SK-N-SH (cell line): ENCODE results near the gene CADM1. TPM values are rescaled to one million over a fixed set of nuclear protein-coding genes. Genes with fewer than 3 reads are reported as not detected.

Source experiments
- CTCF ChIA-PET: fragments of 300-600, 350-600 bp; formaldehyde crosslinking; extraction: SDS; loops from one replicate; lab custom pipeline; 2021; lab: Yijun Ruan, JAX
- POLR2A ChIA-PET: fragments of 350-600 bp; sonication (Branson Sonifier 250); formaldehyde crosslinking; extraction: SDS; loops from one replicate; lab custom pipeline; 2020; ENCODE audit warnings: antibody characterized with exemption, inconsistent platforms; lab: Yijun Ruan, JAX
- DNase-seq: peaks from one replicate; pipeline ENCODE4 v3.0.0; 2012
- H2AFZ ChIP-seq: fragments of 200-600 bp; sonication (generic); 2 replicates; pipeline ENCODE4 v1.8.1; 2016; ENCODE audit warnings: antibody characterized with exemption, mild to moderate bottlenecking, low read depth
- H3F3A ChIP-seq: fragments of 200-600 bp; sonication (generic); replicated peaks from 2 replicates; pipeline ENCODE3; 2016; ENCODE audit warnings: antibody characterized with exemption, mild to moderate bottlenecking; ENCODE audit not compliant: insufficient read depth
- H3K27ac ChIP-seq, 2 experiments: fragments of 200-500 bp in 1 of 2; fragments of 200-600 bp in 1 of 2; sonication (Bioruptor generic) in 1 of 2; sonication (generic), shearing (Covaris generic) in 1 of 2; 2 replicates each; pipeline versions ENCODE4 v1.5.1 to v1.6.1; 2014 to 2016; ENCODE audit warnings: low read depth in 2 of 2, inconsistent platforms in 1 of 2, low read length in 1 of 2, mild to moderate bottlenecking in 1 of 2, mixed read lengths in 1 of 2
- H3K27me3 ChIP-seq: fragments of 200-600 bp; sonication (generic), shearing (Covaris generic); 2 replicates; pipeline ENCODE4 v1.6.1; 2016; ENCODE audit warnings: mixed run types; ENCODE audit not compliant: insufficient read depth
- H3K36me3 ChIP-seq, 2 experiments: fragments of 200-500 bp in 1 of 2; fragments of 200-600 bp in 1 of 2; sonication (Bioruptor generic) in 1 of 2; sonication (generic) in 1 of 2; replicated peaks in 1 of 2; 2 replicates each; pipeline versions ENCODE3 to v1.5.1; 2014 to 2016; ENCODE audit warnings: low read length in 1 of 2, mild to moderate bottlenecking in 1 of 2; ENCODE audit not compliant: insufficient read depth in 2 of 2, control insufficient read depth in 1 of 2
- H3K4me1 ChIP-seq, 2 experiments: fragments of 200-500 bp in 1 of 2; fragments of 200-600 bp in 1 of 2; sonication (Bioruptor generic) in 1 of 2; sonication (generic), shearing (Covaris generic) in 1 of 2; 2 replicates each; pipeline versions ENCODE4 v1.5.1 to v1.6.1; 2014 to 2016; ENCODE audit warnings: low read depth in 1 of 2, low read length in 1 of 2, mixed run types in 1 of 2; ENCODE audit not compliant: insufficient read depth in 2 of 2, control insufficient read depth in 1 of 2
- H3K4me2 ChIP-seq: fragments of 200-600 bp; sonication (generic), shearing (Covaris generic); 2 replicates; pipeline ENCODE4 v1.6.1; 2017; ENCODE audit warnings: mixed run types
- H3K4me3 ChIP-seq, 2 experiments: fragments of 200-500 bp in 1 of 2; fragments of 200-600 bp in 1 of 2; sonication (Bioruptor generic) in 1 of 2; sonication (generic), shearing (Covaris generic) in 1 of 2; 2 replicates each; pipeline versions ENCODE4 v1.5.1 to v1.8.1; 2014 to 2016; ENCODE audit warnings: low read depth in 2 of 2, inconsistent platforms in 1 of 2, low read length in 1 of 2, mild to moderate bottlenecking in 1 of 2, mixed read lengths in 1 of 2, moderate library complexity in 1 of 2
- H3K79me2 ChIP-seq: fragments of 200-600 bp; sonication (generic); 2 replicates; pipeline ENCODE4 v1.8.1; 2017; ENCODE audit warnings: mild to moderate bottlenecking; ENCODE audit not compliant: insufficient read depth
- H3K9ac ChIP-seq: fragments of 200-600 bp; sonication (generic); 2 replicates; pipeline ENCODE4 v1.6.1; 2017; ENCODE audit warnings: mixed run types
- H3K9me2 ChIP-seq: fragments of 200-600 bp; sonication (generic); 2 replicates; pipeline ENCODE4 v1.6.1; 2017; ENCODE audit warnings: mixed run types
- H3K9me3 ChIP-seq: fragments of 200-600 bp; sonication (generic); 2 replicates; pipeline ENCODE4 v1.6.1; 2017; ENCODE audit warnings: mixed run types, mild to moderate bottlenecking, moderate library complexity
- H4K20me1 ChIP-seq: fragments of 200-600 bp; sonication (generic); 2 replicates; pipeline ENCODE4 v1.6.1; 2017; ENCODE audit warnings: mild to moderate bottlenecking, mixed run types; ENCODE audit not compliant: insufficient read depth
- CHD2 ChIP-seq: fragments of 150-350 bp; IDR thresholded peaks from 2 replicates; pipeline ENCODE4 v1.6.1; 2018; ENCODE audit warnings: low read length; ENCODE audit not compliant: partially characterized antibody
- ELF1 ChIP-seq: IDR thresholded peaks from 2 replicates; pipeline ENCODE4 v1.4.0; 2012
- EP300 ChIP-seq, 2 experiments: IDR thresholded peaks; 2 replicates each; pipeline versions ENCODE4 v1.4.0 to v1.6.1; 2012; ENCODE audit warnings: borderline replicate concordance in 1 of 2, low read depth in 1 of 2, low read length in 1 of 2
- FOSL2 ChIP-seq: IDR thresholded peaks from 2 replicates; pipeline ENCODE4 v1.4.0; 2012; ENCODE audit warnings: low read depth, mild to moderate bottlenecking, moderate library complexity, borderline replicate concordance
- FOXJ3 ChIP-seq: sonication (generic); formaldehyde crosslinking; IDR thresholded peaks from 2 replicates; pipeline ENCODE4 v1.5.1; 2020; ENCODE audit warnings: mild to moderate bottlenecking, missing genetic modification reagents
- FOXM1 ChIP-seq: IDR thresholded peaks from 2 replicates; pipeline ENCODE4 v1.4.0; 2012; ENCODE audit warnings: low read depth, mild to moderate bottlenecking
- GABPA ChIP-seq: IDR thresholded peaks from 2 replicates; pipeline ENCODE4 v1.4.0; 2012; ENCODE audit warnings: low read depth, mild to moderate bottlenecking
- IRF3 ChIP-seq: fragments of 150-350 bp; IDR thresholded peaks from 2 replicates; pipeline ENCODE4 v1.6.1; 2016; ENCODE audit warnings: mild to moderate bottlenecking, low read depth, low read length
- NFIC ChIP-seq: IDR thresholded peaks from 2 replicates; pipeline ENCODE4 v1.4.0; 2012; ENCODE audit warnings: borderline replicate concordance
- SIN3A ChIP-seq: IDR thresholded peaks from 2 replicates; pipeline ENCODE4 v1.6.1; 2012; ENCODE audit warnings: low read depth, mild to moderate bottlenecking, low read length, moderate library complexity, borderline replicate concordance
- TEAD4 ChIP-seq: IDR thresholded peaks from 2 replicates; pipeline ENCODE4 v1.4.0; 2012; ENCODE audit warnings: mild to moderate bottlenecking, borderline replicate concordance; ENCODE audit not compliant: insufficient read depth
- USF1 ChIP-seq: IDR thresholded peaks from 2 replicates; pipeline ENCODE4 v1.4.0; 2012; ENCODE audit warnings: low read depth, borderline replicate concordance
- WGBS: methylation state at CpG from one replicate; pipeline ENCODE4 v1.1.6; 2017; ENCODE audit warnings: low lambda C conversion rate; 5-methylcytosine and 5-hydroxymethylcytosine counted together
- polyA plus RNA-seq, 3 experiments: library from polyadenylated mRNA; depleted of rRNA; stranded (reverse); fragments of >200 nt; gene quantifications; 2 replicates each; pipeline ENCODE4 v1.2.3, GENCODE V29; 2012

CADM1 gene
- polyA plus RNA-seq, 1 of the 3 experiments (the other 2 are of a cell fraction) = 7.9 TPM

- WGBS = 82% methylated on average over 1 of the region's 1 CpG
- CTCF ChIA-PET = interaction anchor here (1.6 to 2.2 kb wide), 2 partner anchors 24 to 29 kb away, joined by 4 to 6 read pairs; no protein-coding TSS in a partner anchor
- peaks cover 3% of the 10 kb centered on the region for H3F3A ChIP-seq
Measured at GRCh38 chr11:115242982-115243381, 261.2 kb downstream of the CADM1 start.

GRCh38 chr11:115241899-115242298, 262.3 kb downstream of the CADM1 start:
- no peaks in the 10 kb centered on the region for H3K79me2 ChIP-seq
- DNase-seq = no peak
- peaks cover 3% of the 10 kb centered on the region for H3F3A ChIP-seq
- peaks cover 0 to 12% of the 10 kb centered on the region in 2 experiments for H3K36me3 ChIP-seq
- POLR2A ChIA-PET = interaction anchor here (0.7 kb wide), 1 partner anchor 11 kb away, joined by 6 read pairs; no protein-coding TSS in a partner anchor
- H3K4me2 ChIP-seq = no peak overlapping the region
- no peaks in the 10 kb centered on the region for H3K9me3 ChIP-seq
- TF ChIP-seq SIN3A (no peak), NFIC (no peak), ELF1 (no peak)
- H3K27ac ChIP-seq = no peak overlapping the region; a peak in 1 of 4 replicates
- no peaks in the 10 kb centered on the region for H4K20me1 ChIP-seq
- H3K4me3 ChIP-seq = no peak overlapping the region
- peaks cover 0 to 11% of the 10 kb centered on the region in 2 experiments; a peak in 2 of 4 replicates for H3K4me1 ChIP-seq
- no peak overlapping the region for H3K9ac ChIP-seq
- WGBS = 62% methylated on average over 4 of the region's 4 CpGs
- CTCF ChIA-PET = interaction anchor here (0.7 to 1.2 kb wide), 2 partner anchors 23 to 503 kb away, joined by 3 read pairs; no protein-coding TSS in a partner anchor
- no peaks in the 10 kb centered on the region for H3K9me2 ChIP-seq
- no peak overlapping the region for H2AFZ ChIP-seq
- H3K27me3 ChIP-seq = no peaks in the 10 kb centered on the region

More at GRCh38 chr11:115242982-115243381, 261.2 kb downstream of the CADM1 start:
- no peak for TF ChIP-seq ELF1
- TF ChIP-seq FOXM1 = no peak
- no peak for TF ChIP-seq IRF3
- TF ChIP-seq FOSL2 = no peak
- no peak for TF ChIP-seq CHD2
- no peak for TF ChIP-seq TEAD4
- TF ChIP-seq SIN3A = no peak
- no peak for TF ChIP-seq USF1
- no peak for TF ChIP-seq EP300 (IDR thresholded peaks at IDR 0.05; ENCODE audit: borderline replicate concordance in 1 of 2, low read depth in 1 of 2, low read length in 1 of 2)
- no peak for TF ChIP-seq FOXJ3 (CRISPR knock-in tag)
- no peak for TF ChIP-seq GABPA
- peak overlapping the region in 1 of 2 experiments; percentile 55; a peak in 2 of 4 replicates for H3K27ac ChIP-seq
- H3K79me2 ChIP-seq = no peaks in the 10 kb centered on the region
- peaks cover 0 to 11% of the 10 kb centered on the region in 2 experiments; a peak in 2 of 4 replicates for H3K4me1 ChIP-seq
- no peak overlapping the region for H2AFZ ChIP-seq
- peaks cover 0 to 6% of the 10 kb centered on the region in 2 experiments for H3K36me3 ChIP-seq
- no peak overlapping the region for H3K4me3 ChIP-seq
- H3K4me2 ChIP-seq = no peak overlapping the region
- POLR2A ChIA-PET = no interaction called here
- no peaks in the 10 kb centered on the region for H3K27me3 ChIP-seq
- H3K9me2 ChIP-seq = no peaks in the 10 kb centered on the region
- H3K9me3 ChIP-seq = no peaks in the 10 kb centered on the region
- no peak for DNase-seq
- no peaks in the 10 kb centered on the region for H4K20me1 ChIP-seq
- H3K9ac ChIP-seq = no peak overlapping the region
